HEK293 (cell line): ENCODE results near the gene C1orf35.

Source experiments
- CTCF ChIA-PET: fragments of 350-600 bp; formaldehyde crosslinking; extraction: SDS; loops from one replicate; lab custom pipeline; 2021; ENCODE audit warnings: antibody characterized with exemption; lab: Yijun Ruan, JAX
- POLR2A ChIA-PET: fragments of 300-600 bp; formaldehyde crosslinking; extraction: SDS; loops from one replicate; lab custom pipeline; 2020; ENCODE audit warnings: antibody characterized with exemption, inconsistent platforms; lab: Yijun Ruan, JAX
- H3K27ac ChIP-seq: fragments of 200-500 bp; sonication (Bioruptor generic); 2 replicates; pipeline ENCODE4 v1.5.1; 2014; ENCODE audit warnings: low read depth, low read length, control low read depth, inconsistent platforms; ENCODE audit errors: extremely low read depth
- H3K36me3 ChIP-seq, 2 experiments: fragments of 200-500 bp in 1 of 2; sonication (Bioruptor generic) in 1 of 2; 1 replicate in 1 of 2; 2 replicates in 1 of 2; pipeline ENCODE4 v1.5.1; 2014 to 2017; ENCODE audit warnings: inconsistent platforms in 2 of 2, low read length in 2 of 2; ENCODE audit not compliant: control insufficient read depth in 2 of 2, insufficient read depth in 1 of 2
- H3K4me1 ChIP-seq: fragments of 200-500 bp; sonication (Bioruptor generic); 2 replicates; pipeline ENCODE4 v1.5.1; 2014; ENCODE audit warnings: mild to moderate bottlenecking, low read length, inconsistent platforms; ENCODE audit not compliant: control insufficient read depth, insufficient read depth
- H3K4me3 ChIP-seq: 2 replicates; pipeline ENCODE4 v1.5.1; 2011; ENCODE audit warnings: low read depth, mild to moderate bottlenecking, control low read depth, low read length, moderate library complexity
- H3K9me3 ChIP-seq: fragments of 200-500 bp; sonication (Bioruptor generic); 2 replicates; pipeline ENCODE4 v1.5.1; 2014; ENCODE audit warnings: low read depth, low read length, inconsistent platforms; ENCODE audit not compliant: control insufficient read depth, insufficient read depth
- OSR2 ChIP-seq: fragments of 450-650 bp; formaldehyde crosslinking; IDR thresholded peaks from 2 replicates; pipeline ENCODE4 v1.5.1; 2016; ENCODE audit warnings: missing biosample characterization, missing genetic modification characterization
- PBX3 ChIP-seq: sonication (generic); formaldehyde crosslinking; IDR thresholded peaks from 2 replicates; pipeline ENCODE4 v1.8.1; 2022; ENCODE audit warnings: mild to moderate bottlenecking, moderate library complexity, missing genetic modification reagents
- TCF7L2 ChIP-seq: IDR thresholded peaks from 2 replicates; pipeline ENCODE4 v1.6.1; 2011; ENCODE audit warnings: low read depth, mild to moderate bottlenecking, inconsistent platforms, low read length, moderate library complexity, borderline replicate concordance
- ZBTB26 ChIP-seq: fragments of 450-650 bp; formaldehyde crosslinking; optimal IDR thresholded peaks from 2 replicates; pipeline ENCODE3; 2016; ENCODE audit warnings: missing biosample characterization, mild to moderate bottlenecking, missing genetic modification characterization
- ZNF132 ChIP-seq: fragments of 450-650 bp; formaldehyde crosslinking; IDR thresholded peaks from 2 replicates; pipeline ENCODE4 v1.5.1; 2017; ENCODE audit warnings: missing biosample characterization, missing genetic modification characterization, borderline replicate concordance
- ZNF155 ChIP-seq: fragments of 450-650 bp; formaldehyde crosslinking; IDR thresholded peaks from 2 replicates; pipeline ENCODE4 v1.5.1; 2016; ENCODE audit warnings: missing biosample characterization, missing genetic modification characterization
- ZNF223 ChIP-seq: fragments of 450-650 bp; formaldehyde crosslinking; IDR thresholded peaks from 2 replicates; pipeline ENCODE4 v1.5.1; 2016; ENCODE audit warnings: missing biosample characterization, missing genetic modification characterization
- ZNF449 ChIP-seq: fragments of 450-650 bp; formaldehyde crosslinking; IDR thresholded peaks from 2 replicates; pipeline ENCODE4 v1.5.1; 2017; ENCODE audit warnings: missing biosample characterization, mild to moderate bottlenecking, missing genetic modification characterization, moderate library complexity
- ZNF501 ChIP-seq: fragments of 450-650 bp; formaldehyde crosslinking; IDR thresholded peaks from 2 replicates; pipeline ENCODE4 v1.5.1; 2016; ENCODE audit warnings: missing biosample characterization, missing genetic modification characterization
- ZNF585B ChIP-seq: fragments of 450-650 bp; formaldehyde crosslinking; IDR thresholded peaks from 2 replicates; pipeline ENCODE4 v1.5.1; 2016; ENCODE audit warnings: missing biosample characterization, missing genetic modification characterization
- ZNF658 ChIP-seq: fragments of 450-650 bp; formaldehyde crosslinking; IDR thresholded peaks from 2 replicates; pipeline ENCODE4; 2016; ENCODE audit warnings: missing biosample characterization, missing genetic modification characterization

The C1orf35 gene

GRCh38 chr1:228058949-228059633 is 44.0 kb downstream of the C1orf35 start:
- peak overlapping the region; percentile 26 for H3K4me3 ChIP-seq

GRCh38 chr1:228058172-228058948 is 44.8 kb downstream of the C1orf35 start:
- ChIA-PET POLR2A (interaction anchor here (1.5 to 2.8 kb wide), 3 partner anchors 19 to 111 kb away, joined by 3 to 12 read pairs (median 10); partner anchors contain the start of genes ARF1 and WNT9A), CTCF (interaction anchor here (0.7 kb wide), 1 partner anchor 91 kb away, joined by 3 read pairs; no protein-coding TSS in a partner anchor)
- H3K9me3 ChIP-seq: no peaks in the 10 kb centered on the region
- H3K4me1 ChIP-seq: peaks cover 4% of the 10 kb centered on the region
- H3K36me3 ChIP-seq: no peaks in the 10 kb centered on the region
- no peak for TF ChIP-seq ZNF658
- TF ChIP-seq ZNF223: no peak
- no peak for TF ChIP-seq ZNF132
- no peak for TF ChIP-seq ZNF155
- TF ChIP-seq ZNF449 (tag by site-specific recombination): no peak
- no peak for TF ChIP-seq OSR2 (tag by site-specific recombination)
- TF ChIP-seq ZNF585B: no peak
- TF ChIP-seq ZNF501: no peak
- TF ChIP-seq, all 188 proteins: peak for 0
- Histone ChIP-seq H3K27ac (no peak overlapping the region), H3K4me3 (no peak overlapping the region)

More at GRCh38 chr1:228058949-228059633, 44.0 kb downstream of the C1orf35 start:
- no peak for TF ChIP-seq TCF7L2
- peak; percentile 42; the same call in 1 of the 2 replicates for TF ChIP-seq PBX3 (CRISPR knock-in tag)
- TF ChIP-seq ZNF449 (tag by site-specific recombination): 0 out of 2 replicates have a peak, but pooled peaks have one; percentile 11
- peak; percentile 36 for TF ChIP-seq ZBTB26 (tag by site-specific recombination)
- CTCF ChIA-PET: interaction anchor here (1.2 kb wide), 1 partner anchor 60 kb away, joined by 5 read pairs; no protein-coding TSS in a partner anchor
- Histone ChIP-seq H3K36me3 (no peaks in the 10 kb centered on the region), H3K27ac (no peak overlapping the region), H3K9me3 (no peaks in the 10 kb centered on the region), H3K4me1 (peaks cover 4% of the 10 kb centered on the region)
- POLR2A ChIA-PET: interaction anchor here (0.7 to 2.8 kb wide), 7 partner anchors 18 to 111 kb away, joined by 3 to 12 read pairs (median 3); partner anchors contain the start of genes ARF1 and WNT9A
